ENCODE results near the gene ZNF20.

GRCh38 chr19:12156223-12157058 is 16.3 kb upstream of the ZNF20 start, which contains the start of gene ZNF625:
- no peak for TF ChIP-seq GATA3 (IDR thresholded peaks at IDR 0.05; ENCODE audit: low read depth, low read length)
- TF ChIP-seq GATA2 (IDR thresholded peaks at IDR 0.05; ENCODE audit: low read depth, low read length) = no peak

Measured in SH-SY5Y (cell line).